ENCODE results near the gene PTPN3.

Gene PTPN3

GRCh38 chr9:109416135-109416706, 81.9 kb downstream of the PTPN3 start:
- Histone ChIP-seq H3K9ac (ENCODE audit: low read length) (no peak overlapping the region), H3K4me1 (ENCODE audit: insufficient read depth, low read length) (peaks cover 14% of the 10 kb centered on the region), H3K27me3 (ENCODE audit: control insufficient read depth in 1 of 2, insufficient read depth in 2 of 2, low read length in 2 of 2) (no peaks in the 10 kb centered on the region), H3K36me3 (ENCODE audit: insufficient read depth, low read length) (no peaks in the 10 kb centered on the region), H3K27ac (ENCODE audit: low read depth, low read length) (no peak overlapping the region), H3K4me3 (ENCODE audit: low read depth in 1 of 2, low read length in 2 of 2) (no peak overlapping the region), H3K9me3 (ENCODE audit: low read length) (no peaks in the 10 kb centered on the region)

- Histone ChIP-seq H3K9me3 (ENCODE audit: low read length) (no peaks in the 10 kb centered on the region), H3K4me1 (ENCODE audit: insufficient read depth, low read length) (peaks cover 14% of the 10 kb centered on the region), H3K27ac (ENCODE audit: low read depth, low read length) (no peak overlapping the region), H3K9ac (ENCODE audit: low read length) (no peak overlapping the region), H3K27me3 (ENCODE audit: control insufficient read depth in 1 of 2, insufficient read depth in 2 of 2, low read length in 2 of 2) (no peaks in the 10 kb centered on the region), H3K4me3 (ENCODE audit: low read depth in 1 of 2, low read length in 2 of 2) (no peak overlapping the region), H3K36me3 (ENCODE audit: insufficient read depth, low read length) (no peaks in the 10 kb centered on the region)
Measured at GRCh38 chr9:109414125-109414785, 83.9 kb downstream of the PTPN3 start.

GRCh38 chr9:109411798-109412352, 86.2 kb downstream of the PTPN3 start:
- no peak overlapping the region for H3K27ac ChIP-seq (ENCODE audit: low read depth, low read length)
- peaks cover 5% of the 10 kb centered on the region for H3K4me1 ChIP-seq (ENCODE audit: insufficient read depth, low read length)
- H3K27me3 ChIP-seq (ENCODE audit: control insufficient read depth in 1 of 2, insufficient read depth in 2 of 2, low read length in 2 of 2) = no peaks in the 10 kb centered on the region
- no peak overlapping the region for H3K9ac ChIP-seq (ENCODE audit: low read length)
- H3K9me3 ChIP-seq (ENCODE audit: low read length) = no peaks in the 10 kb centered on the region
- H3K36me3 ChIP-seq (ENCODE audit: insufficient read depth, low read length) = no peaks in the 10 kb centered on the region
- no peak overlapping the region for H3K4me3 ChIP-seq (ENCODE audit: low read depth in 1 of 2, low read length in 2 of 2)

GRCh38 chr9:109411069-109411761, 86.9 kb downstream of the PTPN3 start:
- Histone ChIP-seq H3K4me3 (ENCODE audit: low read depth in 1 of 2, low read length in 2 of 2) (no peak overlapping the region), H3K9me3 (ENCODE audit: low read length) (no peaks in the 10 kb centered on the region), H3K4me1 (ENCODE audit: insufficient read depth, low read length) (no peaks in the 10 kb centered on the region), H3K9ac (ENCODE audit: low read length) (no peak overlapping the region), H3K27me3 (ENCODE audit: control insufficient read depth in 1 of 2, insufficient read depth in 2 of 2, low read length in 2 of 2) (no peaks in the 10 kb centered on the region), H3K36me3 (ENCODE audit: insufficient read depth, low read length) (no peaks in the 10 kb centered on the region), H3K27ac (ENCODE audit: low read depth, low read length) (no peak overlapping the region)

- H3K27ac ChIP-seq (ENCODE audit: low read depth, low read length) = no peak overlapping the region
- H3K4me3 ChIP-seq (ENCODE audit: low read depth in 1 of 2, low read length in 2 of 2) = no peak overlapping the region
- no peaks in the 10 kb centered on the region for H3K4me1 ChIP-seq (ENCODE audit: insufficient read depth, low read length)
- H3K36me3 ChIP-seq (ENCODE audit: insufficient read depth, low read length) = no peaks in the 10 kb centered on the region
- no peaks in the 10 kb centered on the region for H3K9me3 ChIP-seq (ENCODE audit: low read length)
- no peaks in the 10 kb centered on the region for H3K27me3 ChIP-seq (ENCODE audit: control insufficient read depth in 1 of 2, insufficient read depth in 2 of 2, low read length in 2 of 2)
- H3K9ac ChIP-seq (ENCODE audit: low read length) = no peak overlapping the region
Measured at GRCh38 chr9:109409773-109410397, 88.2 kb downstream of the PTPN3 start.

GRCh38 chr9:109408759-109409462, 89.2 kb downstream of the PTPN3 start:
- Histone ChIP-seq H3K36me3 (ENCODE audit: insufficient read depth, low read length) (no peaks in the 10 kb centered on the region), H3K27me3 (ENCODE audit: control insufficient read depth in 1 of 2, insufficient read depth in 2 of 2, low read length in 2 of 2) (no peaks in the 10 kb centered on the region), H3K9ac (ENCODE audit: low read length) (no peak overlapping the region), H3K9me3 (ENCODE audit: low read length) (no peaks in the 10 kb centered on the region), H3K4me1 (ENCODE audit: insufficient read depth, low read length) (no peaks in the 10 kb centered on the region), H3K27ac (ENCODE audit: low read depth, low read length) (no peak overlapping the region), H3K4me3 (ENCODE audit: low read depth in 1 of 2, low read length in 2 of 2) (no peak overlapping the region)

- Histone ChIP-seq H3K36me3 (ENCODE audit: insufficient read depth, low read length) (no peaks in the 10 kb centered on the region), H3K4me1 (ENCODE audit: insufficient read depth, low read length) (no peaks in the 10 kb centered on the region), H3K27ac (ENCODE audit: low read depth, low read length) (no peak overlapping the region), H3K4me3 (ENCODE audit: low read depth in 1 of 2, low read length in 2 of 2) (no peak overlapping the region), H3K27me3 (ENCODE audit: control insufficient read depth in 1 of 2, insufficient read depth in 2 of 2, low read length in 2 of 2) (no peaks in the 10 kb centered on the region), H3K9ac (ENCODE audit: low read length) (no peak overlapping the region), H3K9me3 (ENCODE audit: low read length) (no peaks in the 10 kb centered on the region)
Measured at GRCh38 chr9:109403766-109404320, 94.3 kb downstream of the PTPN3 start.

GRCh38 chr9:109403116-109403515, 95.0 kb downstream of the PTPN3 start:
- Histone ChIP-seq H3K4me3 (ENCODE audit: low read depth in 1 of 2, low read length in 2 of 2) (no peak overlapping the region), H3K36me3 (ENCODE audit: insufficient read depth, low read length) (no peaks in the 10 kb centered on the region), H3K4me1 (ENCODE audit: insufficient read depth, low read length) (no peaks in the 10 kb centered on the region), H3K27me3 (ENCODE audit: control insufficient read depth in 1 of 2, insufficient read depth in 2 of 2, low read length in 2 of 2) (no peaks in the 10 kb centered on the region), H3K9ac (ENCODE audit: low read length) (no peak overlapping the region), H3K27ac (ENCODE audit: low read depth, low read length) (no peak overlapping the region), H3K9me3 (ENCODE audit: low read length) (no peaks in the 10 kb centered on the region)

- no peaks in the 10 kb centered on the region for H3K36me3 ChIP-seq (ENCODE audit: insufficient read depth, low read length)
- H3K4me3 ChIP-seq (ENCODE audit: low read depth in 1 of 2, low read length in 2 of 2) = no peak overlapping the region
- H3K27ac ChIP-seq (ENCODE audit: low read depth, low read length) = no peak overlapping the region
- H3K27me3 ChIP-seq (ENCODE audit: control insufficient read depth in 1 of 2, insufficient read depth in 2 of 2, low read length in 2 of 2) = no peaks in the 10 kb centered on the region
- no peak overlapping the region for H3K9ac ChIP-seq (ENCODE audit: low read length)
- no peaks in the 10 kb centered on the region for H3K9me3 ChIP-seq (ENCODE audit: low read length)
- no peaks in the 10 kb centered on the region for H3K4me1 ChIP-seq (ENCODE audit: insufficient read depth, low read length)
Measured at GRCh38 chr9:109401990-109402318, 96.2 kb downstream of the PTPN3 start.

- Histone ChIP-seq H3K27ac (ENCODE audit: low read depth, low read length) (no peak overlapping the region), H3K4me1 (ENCODE audit: insufficient read depth, low read length) (no peaks in the 10 kb centered on the region), H3K4me3 (ENCODE audit: low read depth in 1 of 2, low read length in 2 of 2) (no peak overlapping the region), H3K27me3 (ENCODE audit: control insufficient read depth in 1 of 2, insufficient read depth in 2 of 2, low read length in 2 of 2) (no peaks in the 10 kb centered on the region), H3K9ac (ENCODE audit: low read length) (no peak overlapping the region), H3K36me3 (ENCODE audit: insufficient read depth, low read length) (no peaks in the 10 kb centered on the region), H3K9me3 (ENCODE audit: low read length) (no peaks in the 10 kb centered on the region)
Measured at GRCh38 chr9:109401169-109401989, 96.7 kb downstream of the PTPN3 start.
